ENCODE data around the gene SNX10.
A peak's percentile ranks its signal among the peaks of the same experiment; 100 is the strongest.

SNX10 gene

DNA sequence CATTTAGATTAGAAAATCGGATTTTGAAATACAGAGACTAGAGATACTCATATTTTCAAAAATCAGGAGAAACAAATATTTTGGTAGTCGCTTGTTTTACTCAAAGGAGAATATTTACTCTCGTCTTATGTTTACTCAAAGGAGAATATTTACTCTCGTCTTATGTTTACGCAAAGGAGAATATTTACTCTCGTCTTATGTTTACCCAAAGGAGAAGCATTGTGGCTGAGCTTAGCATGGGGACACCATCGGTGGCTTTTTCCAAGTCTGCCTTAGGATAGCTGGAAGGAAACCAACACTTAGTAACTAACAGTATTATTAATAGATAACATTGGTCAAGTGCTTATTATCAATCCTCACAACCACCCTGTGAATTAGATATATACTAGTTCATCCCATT, 71.8 kb downstream of the SNX10 start:
- TF ChIP-seq, protein P1, sequence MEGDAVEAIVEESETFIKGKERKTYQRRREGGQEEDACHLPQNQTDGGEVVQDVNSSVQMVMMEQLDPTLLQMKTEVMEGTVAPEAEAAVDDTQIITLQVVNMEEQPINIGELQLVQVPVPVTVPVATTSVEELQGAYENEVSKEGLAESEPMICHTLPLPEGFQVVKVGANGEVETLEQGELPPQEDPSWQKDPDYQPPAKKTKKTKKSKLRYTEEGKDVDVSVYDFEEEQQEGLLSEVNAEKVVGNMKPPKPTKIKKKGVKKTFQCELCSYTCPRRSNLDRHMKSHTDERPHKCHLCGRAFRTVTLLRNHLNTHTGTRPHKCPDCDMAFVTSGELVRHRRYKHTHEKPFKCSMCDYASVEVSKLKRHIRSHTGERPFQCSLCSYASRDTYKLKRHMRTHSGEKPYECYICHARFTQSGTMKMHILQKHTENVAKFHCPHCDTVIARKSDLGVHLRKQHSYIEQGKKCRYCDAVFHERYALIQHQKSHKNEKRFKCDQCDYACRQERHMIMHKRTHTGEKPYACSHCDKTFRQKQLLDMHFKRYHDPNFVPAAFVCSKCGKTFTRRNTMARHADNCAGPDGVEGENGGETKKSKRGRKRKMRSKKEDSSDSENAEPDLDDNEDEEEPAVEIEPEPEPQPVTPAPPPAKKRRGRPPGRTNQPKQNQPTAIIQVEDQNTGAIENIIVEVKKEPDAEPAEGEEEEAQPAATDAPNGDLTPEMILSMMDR (IDR thresholded peaks at IDR 0.05; ENCODE audit: low read depth, low read length, missing control alignments), result no peak
- no peak for DNase-seq (ENCODE audit: extremely low read depth, low read depth)
- no peak overlapping the region for H3K4me3 ChIP-seq (replicated peaks; ENCODE audit: low read depth, low read length)

DNA sequence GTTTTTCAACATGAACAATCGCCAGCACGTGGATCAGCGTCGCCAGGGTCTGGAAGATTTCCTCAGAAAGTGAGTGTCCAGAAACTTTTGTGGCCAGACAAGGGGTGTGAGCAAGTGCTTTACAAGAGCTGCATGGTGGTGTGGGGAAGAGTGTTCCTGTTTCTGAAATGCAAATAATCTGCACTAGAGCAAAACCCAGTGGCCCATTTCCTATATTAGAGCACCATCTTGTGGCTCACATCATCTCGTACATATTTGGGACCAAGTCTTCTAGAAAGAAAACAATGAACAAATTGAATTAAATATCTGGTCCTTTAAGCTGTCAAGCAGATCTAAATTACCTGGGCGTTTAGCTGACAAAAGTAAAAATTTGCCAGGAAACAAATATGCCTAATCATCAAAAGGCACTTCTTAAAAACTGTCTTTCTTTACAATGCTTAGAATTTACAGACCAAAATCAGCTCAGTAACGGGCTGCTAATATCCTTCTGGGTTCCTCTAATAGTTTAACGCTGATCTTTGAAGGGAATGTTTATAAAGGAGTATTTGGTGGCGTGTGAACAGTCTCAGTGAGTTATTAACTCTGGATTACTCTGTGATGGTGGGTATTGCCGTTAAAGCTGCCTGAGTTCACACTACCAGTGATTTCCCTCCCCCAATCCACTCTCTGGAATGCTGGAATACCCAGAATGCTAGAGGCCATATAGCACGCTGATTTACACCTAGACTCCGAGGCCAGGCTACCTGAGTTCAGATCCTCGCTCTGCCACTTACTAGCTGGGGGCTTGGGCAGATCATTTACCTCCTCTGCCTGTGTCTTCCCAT, 73.6 kb downstream of the SNX10 start:
- peak; percentile 35 for DNase-seq (ENCODE audit: extremely low read depth, low read depth)
- TF ChIP-seq, protein P1 (IDR thresholded peaks at IDR 0.05; ENCODE audit: low read depth, low read length, missing control alignments), result peak; percentile 46
- H3K4me3 ChIP-seq (replicated peaks; ENCODE audit: low read depth, low read length), result no peak overlapping the region

DNA sequence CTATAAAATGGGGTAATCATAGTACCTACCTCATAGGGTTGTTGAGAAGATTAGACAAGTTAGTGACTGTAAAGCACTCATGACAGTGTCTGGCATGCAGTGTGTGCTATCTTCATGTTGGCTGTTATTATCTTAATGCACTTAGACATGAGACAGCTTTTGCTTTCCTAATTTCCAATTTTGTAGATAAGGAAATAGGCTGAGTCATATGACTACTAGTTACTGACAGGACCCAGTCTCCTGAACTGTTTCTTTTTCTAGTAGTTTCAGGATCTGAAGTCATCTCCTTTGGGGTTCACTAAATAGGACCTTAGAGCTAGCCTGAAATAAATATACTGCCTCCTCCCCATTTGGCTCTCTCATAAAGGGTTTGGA, 74.2 kb downstream of the SNX10 start:
- no peak for DNase-seq (ENCODE audit: extremely low read depth, low read depth)
- no peak overlapping the region for H3K4me3 ChIP-seq (replicated peaks; ENCODE audit: low read depth, low read length)
- TF ChIP-seq, protein P1 (IDR thresholded peaks at IDR 0.05; ENCODE audit: low read depth, low read length, missing control alignments), result no peak

DNA sequence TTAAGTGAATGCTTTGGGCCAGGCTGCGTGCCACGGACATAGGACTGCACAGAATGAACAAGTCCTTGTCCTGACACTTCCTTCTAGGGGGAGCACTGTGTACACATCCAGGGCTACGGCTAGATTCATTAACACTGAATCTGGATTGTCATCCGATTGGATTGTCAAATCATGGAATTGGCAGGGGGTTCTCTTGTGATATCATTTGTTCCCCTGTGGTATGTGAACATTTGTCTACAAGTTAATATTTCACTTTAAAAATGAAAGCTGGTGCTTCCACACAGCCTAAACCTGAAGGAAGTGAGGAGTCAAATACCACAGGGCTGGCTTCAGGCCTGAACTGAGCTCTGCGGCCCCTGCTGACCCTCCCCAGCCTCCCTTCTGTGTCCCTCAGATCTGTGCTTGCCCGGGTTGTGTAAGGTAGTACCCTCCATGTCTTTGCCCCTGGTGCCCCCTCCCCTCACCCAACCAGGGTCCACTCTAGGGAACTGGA, 75.6 kb downstream of the SNX10 start:
- DNase-seq (ENCODE audit: extremely low read depth, low read depth), result no peak
- H3K4me3 ChIP-seq (replicated peaks; ENCODE audit: low read depth, low read length), result no peak overlapping the region
- TF ChIP-seq, protein P1 (IDR thresholded peaks at IDR 0.05; ENCODE audit: low read depth, low read length, missing control alignments), result no peak

DNA sequence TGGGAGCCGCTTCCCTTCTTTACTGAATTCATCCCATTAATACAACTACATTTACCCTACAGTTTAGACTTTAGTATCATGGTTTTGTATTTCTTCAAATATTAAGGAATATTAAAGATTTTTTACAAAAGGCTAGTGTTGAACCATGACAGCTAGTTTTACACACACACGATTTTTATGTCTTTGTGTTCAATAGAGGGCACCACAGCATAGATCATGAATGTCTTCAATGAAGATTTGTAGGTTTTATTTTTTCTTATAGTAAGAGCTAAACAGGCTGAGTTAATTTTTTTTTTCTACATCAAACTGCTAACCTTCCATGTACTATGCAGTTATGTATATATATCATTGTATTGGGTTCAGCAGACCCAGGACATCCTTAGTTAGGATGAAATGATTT, 76.9 kb downstream of the SNX10 start:
- no peak overlapping the region for H3K4me3 ChIP-seq (replicated peaks; ENCODE audit: low read depth, low read length)
- DNase-seq (ENCODE audit: extremely low read depth, low read depth), result no peak
- TF ChIP-seq, protein P1 (IDR thresholded peaks at IDR 0.05; ENCODE audit: low read depth, low read length, missing control alignments), result no peak

DNA sequence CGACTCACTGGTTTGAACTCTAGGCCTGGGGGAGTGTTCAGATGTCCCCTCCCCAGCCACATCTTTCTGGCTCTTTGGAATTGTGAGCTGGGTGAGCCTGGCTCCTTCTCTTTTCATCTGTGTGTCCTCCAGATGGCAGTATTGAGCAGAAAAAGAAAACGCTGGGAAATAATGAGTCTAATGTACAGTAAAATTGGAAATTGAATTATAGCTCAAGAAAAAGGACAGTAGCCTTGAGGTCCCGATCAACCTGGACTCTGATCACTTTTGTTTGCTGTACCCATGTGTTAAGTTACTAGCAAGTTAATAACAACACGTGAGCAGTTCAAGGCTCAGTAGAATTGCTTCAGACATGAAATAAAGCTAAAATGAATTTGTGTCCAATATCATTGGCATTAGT, 77.9 kb downstream of the SNX10 start:
- TF ChIP-seq, protein P1 (IDR thresholded peaks at IDR 0.05; ENCODE audit: low read depth, low read length, missing control alignments), result peak; percentile 67
- DNase-seq (ENCODE audit: extremely low read depth, low read depth), result peak; percentile 12

More for the DNA sequence above, 77.9 kb downstream of the SNX10 start:
- H3K4me3 ChIP-seq (replicated peaks; ENCODE audit: low read depth, low read length), result no peak overlapping the region
